Fibroblast of skin of left biceps (primary cell): Measurements from ENCODE around the gene RBM39.
A peak's percentile ranks its signal among the peaks of the same experiment; 100 is the strongest.
"Not testable (repeated sequence)": the region's sequence is repeated elsewhere in the genome, so short reads cannot be mapped to it uniquely, and the experiment has no call there.

Source experiments
- DNase-seq, 2 experiments: peaks; one replicate each; pipeline ENCODE4 v3.0.0-alpha.2; 2013; ENCODE audit warnings: low read depth in 2 of 2

The RBM39 gene

DNA sequence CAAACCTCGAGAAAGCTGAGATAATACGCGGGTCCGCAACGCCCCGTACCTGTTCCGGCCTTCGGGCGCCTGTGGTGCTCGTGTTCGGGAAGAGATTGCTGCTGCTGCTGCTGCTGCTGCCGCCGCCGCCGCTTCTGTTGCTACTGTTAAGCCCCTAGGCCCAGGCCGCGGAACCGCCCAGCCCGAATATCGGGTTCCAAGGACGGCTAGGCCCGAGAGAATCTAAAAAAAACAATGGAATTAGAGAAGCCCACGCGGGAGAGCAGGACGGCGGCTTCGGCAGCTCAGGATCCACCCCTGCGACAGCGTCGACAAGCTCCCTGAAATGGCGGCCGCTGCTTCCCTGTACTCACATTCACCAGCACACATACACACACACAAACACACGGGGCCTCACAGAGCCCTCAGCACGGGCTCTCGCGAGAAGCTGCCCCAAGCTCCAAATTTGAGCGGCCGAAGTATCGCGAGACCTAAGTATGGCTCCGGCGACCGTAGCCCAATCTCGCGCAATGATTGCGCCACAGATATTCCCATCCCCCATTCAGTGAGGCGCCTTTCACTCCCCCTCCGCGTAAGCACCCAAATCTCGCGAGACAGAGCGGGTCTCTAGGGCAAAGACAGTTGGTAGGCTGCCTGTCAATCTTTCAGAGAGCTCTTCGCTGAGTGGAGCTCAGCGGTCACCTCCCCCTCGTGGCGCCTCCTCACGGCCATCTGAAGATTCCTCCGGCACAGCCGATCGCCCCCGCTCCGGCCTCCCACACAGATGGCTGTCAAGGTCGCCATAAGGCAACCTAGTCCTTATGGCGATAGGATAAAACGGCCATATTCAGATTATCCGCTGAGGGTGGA lies at the start of gene RBM39:
TSS of gene RBM39 (minus strand) at position 369 of the 849 bp plus-strand sequence. CDS start 1,386 bp downstream, outside the sequence.
- DNase-seq, result peak; percentile 100

DNA sequence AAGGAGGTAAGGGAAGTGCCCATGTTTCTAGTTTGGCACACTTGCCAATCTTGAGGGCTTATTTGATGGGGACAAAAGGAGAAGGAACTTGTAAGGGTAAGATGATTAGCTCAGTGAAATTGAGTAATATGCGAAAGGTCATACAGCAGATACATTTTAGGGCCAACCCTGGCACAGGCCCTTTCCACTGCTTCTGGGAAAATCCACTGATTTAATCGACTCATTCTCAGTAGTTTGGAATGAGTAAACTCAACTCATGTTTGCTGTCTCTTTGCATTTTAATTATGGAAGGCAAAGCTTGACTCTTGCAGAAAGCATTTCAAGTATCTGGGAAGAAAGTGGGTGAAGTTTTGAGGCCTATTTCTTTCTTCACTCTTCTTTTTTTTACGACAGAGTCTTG lies 49.8 kb upstream of the RBM39 start:
- peak; percentile 50 to 56 for DNase-seq

GRCh38 chr20:35791097-35791496 lies 49.0 kb upstream of the RBM39 start:
- no peak for DNase-seq

GRCh38 chr20:35788796-35789195 lies 46.7 kb upstream of the RBM39 start:
- no peak for DNase-seq

DNA sequence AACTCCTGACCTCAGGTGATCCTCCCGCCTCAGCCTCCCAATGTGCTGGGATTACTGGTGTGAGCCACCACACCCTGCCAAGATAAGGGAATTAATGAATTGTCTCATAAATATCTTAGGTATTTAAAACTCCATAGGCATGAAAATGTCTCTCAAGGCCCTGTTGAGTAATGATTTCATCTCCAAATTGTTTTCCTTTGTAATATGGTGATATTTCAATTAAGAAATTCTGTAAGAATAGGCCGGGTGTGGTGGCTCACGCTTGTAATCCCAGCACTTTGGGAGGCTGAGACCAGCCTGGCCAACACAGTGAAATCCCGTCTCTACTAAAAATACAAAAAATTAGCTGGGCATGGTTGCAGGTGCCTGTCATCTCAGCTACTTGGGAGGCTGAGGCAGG lies 43.5 kb upstream of the RBM39 start:
- DNase-seq, result not testable (repeated sequence)

- DNase-seq, result not testable (repeated sequence)
These were observed 41.8 kb upstream of the RBM39 start for GRCh38 chr20:35783811-35784210.

- DNase-seq, result no peak
These were observed 34.5 kb upstream of the RBM39 start for GRCh38 chr20:35776513-35777101.

DNA sequence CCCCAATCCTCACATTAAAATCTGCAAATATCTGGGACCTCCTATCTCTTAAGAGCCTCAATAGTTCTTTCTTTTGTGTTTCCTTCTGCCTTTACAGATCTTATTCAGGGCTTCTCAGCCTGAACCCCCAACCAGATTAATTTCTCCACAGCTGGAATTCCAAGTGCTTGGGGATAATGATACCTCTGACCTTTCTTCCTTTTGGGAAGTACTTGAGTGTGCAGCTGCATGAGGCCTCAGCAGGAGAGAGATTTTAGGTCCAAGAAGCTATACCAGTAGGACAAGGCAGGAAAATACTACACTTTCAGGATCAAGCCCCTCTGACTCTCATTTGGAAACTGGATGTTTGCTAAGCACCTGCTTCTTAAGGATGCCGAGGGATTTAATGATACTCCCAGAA lies 32.3 kb upstream of the RBM39 start:
- DNase-seq, result no peak

- no peak for DNase-seq
These were observed 31.2 kb upstream of the RBM39 start for GRCh38 chr20:35773154-35773751.

DNA sequence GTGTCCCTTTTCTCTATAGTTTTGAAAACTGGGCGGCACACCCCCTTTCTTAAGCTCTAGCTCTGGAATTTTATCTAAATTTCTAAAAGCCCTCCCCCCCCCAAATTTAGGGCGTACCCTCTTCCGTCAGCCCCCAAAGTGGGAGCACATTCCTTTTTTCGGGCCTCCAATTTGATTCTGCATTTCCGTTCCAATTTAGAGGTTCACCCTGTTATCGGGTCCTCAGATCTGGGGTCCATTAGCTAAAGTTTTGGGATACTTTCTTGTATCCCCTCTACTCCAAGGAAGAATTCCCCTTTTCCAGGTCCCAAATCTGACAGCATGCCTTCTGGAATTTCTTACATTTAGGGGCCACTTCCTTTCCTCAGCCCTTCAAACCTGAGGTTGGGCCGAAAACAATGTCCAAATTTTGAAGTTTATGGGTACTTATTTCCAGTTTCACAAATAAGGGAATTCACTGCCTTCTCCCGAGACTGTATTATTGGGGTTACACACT lies 30.6 kb upstream of the RBM39 start:
- no peak for DNase-seq

- peak; percentile 88 to 90 for DNase-seq
These were observed 29.9 kb upstream of the RBM39 start, which contains the start of gene PHF20 for GRCh38 chr20:35771689-35772562. TSS of gene PHF20 (plus strand) at chr20:35772015. CDS start at chr20:35801523, 29,508 bp downstream.

DNA sequence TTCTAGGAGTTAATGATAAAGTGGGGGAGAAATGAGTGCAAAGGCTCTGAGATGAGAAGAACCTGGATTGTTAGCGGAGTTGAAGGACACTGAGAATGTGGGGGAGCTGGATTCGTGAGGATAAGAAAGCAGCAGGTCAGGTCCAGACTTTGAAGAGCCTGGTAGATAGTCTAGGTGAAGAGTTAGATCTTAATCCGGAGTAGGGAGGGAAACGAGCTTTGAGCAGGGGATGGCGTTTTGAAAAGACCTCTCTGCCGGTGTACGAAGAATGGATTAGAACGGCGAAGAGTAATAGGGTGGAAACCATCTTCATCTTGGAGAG lies 29.3 kb upstream of the RBM39 start:
- DNase-seq, result no peak

DNA sequence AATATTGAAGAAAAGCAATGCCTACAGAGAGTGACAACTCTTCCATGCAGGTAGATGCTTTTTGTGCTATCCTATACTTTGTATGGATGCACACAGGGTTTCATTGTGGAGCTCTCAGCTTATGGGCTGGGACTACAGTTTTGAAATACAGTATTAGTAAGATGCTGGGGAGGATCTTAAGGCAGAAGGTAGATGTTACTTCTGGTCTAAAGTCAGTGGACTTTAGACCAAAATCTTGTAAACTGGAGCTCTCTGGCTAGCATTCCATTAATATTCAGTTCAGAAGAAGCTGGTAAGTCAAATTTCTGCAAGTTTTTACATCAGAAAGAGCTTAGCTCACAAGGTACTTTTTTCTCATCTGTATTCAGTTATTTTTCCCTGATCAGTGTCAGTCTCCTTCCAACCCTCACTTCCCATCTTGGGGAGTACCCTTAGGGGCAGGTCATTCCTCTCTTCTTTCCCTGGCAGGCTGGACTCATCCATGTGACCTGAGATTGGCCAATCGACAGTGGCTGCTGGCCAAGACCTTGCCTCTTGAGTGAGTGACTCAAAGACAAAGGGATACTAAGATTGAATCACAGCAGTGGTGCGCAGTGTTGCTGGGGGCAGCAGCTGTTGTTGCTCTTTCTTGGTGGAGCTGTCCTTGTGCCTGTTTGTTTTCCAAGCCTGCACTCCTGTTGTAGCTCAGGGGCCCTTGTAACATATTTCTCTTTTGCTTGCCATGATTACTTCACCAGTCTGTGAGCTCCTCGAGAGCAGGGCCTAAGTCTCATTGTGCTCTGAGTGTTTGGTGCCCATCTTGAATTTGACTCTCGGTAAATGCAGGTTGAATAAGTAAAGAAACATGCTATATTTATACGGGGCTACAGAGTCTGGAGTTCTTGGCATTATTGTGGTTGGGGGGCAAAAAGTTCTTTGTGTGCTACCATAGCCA lies 26.9 kb upstream of the RBM39 start:
- peak; percentile 87 to 88 for DNase-seq

GRCh38 chr20:35767683-35768481 lies 25.8 kb upstream of the RBM39 start:
- DNase-seq, result no peak

GRCh38 chr20:35766843-35767242 lies 24.8 kb upstream of the RBM39 start:
- no peak for DNase-seq

- DNase-seq, result not testable (repeated sequence)
These were observed 22.9 kb upstream of the RBM39 start for GRCh38 chr20:35764936-35765335.

DNA sequence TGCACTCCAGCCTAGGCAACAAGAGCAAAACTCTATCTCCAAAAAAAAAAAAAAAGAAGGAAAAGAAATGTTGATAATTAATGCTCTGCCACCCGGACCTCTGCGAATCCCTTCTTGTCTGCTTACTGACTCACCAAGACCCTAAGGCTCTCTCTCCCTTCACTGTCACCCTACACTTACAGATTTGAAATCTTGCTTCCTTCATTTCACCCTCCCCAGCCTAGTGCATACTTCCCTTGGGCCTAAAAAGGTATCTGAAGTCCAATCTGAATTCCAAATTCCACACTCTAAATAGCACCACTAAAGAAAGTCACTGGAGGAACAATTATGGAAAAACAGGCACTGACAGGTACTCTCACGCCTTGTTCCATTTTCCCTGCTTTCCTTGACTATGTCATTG lies 20.4 kb upstream of the RBM39 start:
- no peak for DNase-seq

- DNase-seq, result not testable (repeated sequence)
These were observed 19.5 kb upstream of the RBM39 start for GRCh38 chr20:35761548-35761947.

- no peak for DNase-seq
These were observed 15.1 kb upstream of the RBM39 start for GRCh38 chr20:35757098-35757705.
